Measurements from ENCODE around the gene MIPOL1.
"Not testable (repeated sequence)": the region's sequence is repeated elsewhere in the genome, so short reads cannot be mapped to it uniquely, and the experiment has no call there.

MIPOL1 gene

DNA sequence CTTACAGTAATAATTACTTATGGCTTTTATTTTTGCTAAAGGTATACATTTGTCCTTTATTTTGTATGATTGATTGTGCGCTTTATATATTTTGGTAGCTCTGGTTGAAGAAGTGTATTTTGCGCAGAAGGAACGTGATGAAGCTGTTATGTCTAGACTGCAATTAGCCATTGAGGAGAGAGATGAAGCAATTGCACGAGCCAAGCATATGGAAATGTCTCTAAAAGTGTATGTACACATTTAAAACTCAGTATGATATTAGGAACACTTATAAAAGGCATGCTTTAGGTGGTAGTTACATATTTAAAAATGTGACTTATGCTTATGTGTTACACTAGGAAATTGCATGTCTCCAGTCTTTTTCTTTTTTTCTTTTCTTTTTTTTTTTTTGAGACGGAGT is 87.5 kb downstream of the MIPOL1 start:
- no peak overlapping the region for H3K4me3 ChIP-seq (ENCODE audit: low read depth, low read length)
- CTCF ChIA-PET = interaction anchor here (0.6 kb wide), 1 partner anchor 12 kb away, joined by 3 read pairs; no protein-coding TSS in a partner anchor
- POLR2A ChIA-PET = no interaction called here
- no peak for DNase-seq (ENCODE audit: low read depth, low spot score)
- TF ChIP-seq, protein P1, sequence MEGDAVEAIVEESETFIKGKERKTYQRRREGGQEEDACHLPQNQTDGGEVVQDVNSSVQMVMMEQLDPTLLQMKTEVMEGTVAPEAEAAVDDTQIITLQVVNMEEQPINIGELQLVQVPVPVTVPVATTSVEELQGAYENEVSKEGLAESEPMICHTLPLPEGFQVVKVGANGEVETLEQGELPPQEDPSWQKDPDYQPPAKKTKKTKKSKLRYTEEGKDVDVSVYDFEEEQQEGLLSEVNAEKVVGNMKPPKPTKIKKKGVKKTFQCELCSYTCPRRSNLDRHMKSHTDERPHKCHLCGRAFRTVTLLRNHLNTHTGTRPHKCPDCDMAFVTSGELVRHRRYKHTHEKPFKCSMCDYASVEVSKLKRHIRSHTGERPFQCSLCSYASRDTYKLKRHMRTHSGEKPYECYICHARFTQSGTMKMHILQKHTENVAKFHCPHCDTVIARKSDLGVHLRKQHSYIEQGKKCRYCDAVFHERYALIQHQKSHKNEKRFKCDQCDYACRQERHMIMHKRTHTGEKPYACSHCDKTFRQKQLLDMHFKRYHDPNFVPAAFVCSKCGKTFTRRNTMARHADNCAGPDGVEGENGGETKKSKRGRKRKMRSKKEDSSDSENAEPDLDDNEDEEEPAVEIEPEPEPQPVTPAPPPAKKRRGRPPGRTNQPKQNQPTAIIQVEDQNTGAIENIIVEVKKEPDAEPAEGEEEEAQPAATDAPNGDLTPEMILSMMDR (IDR thresholded peaks at IDR 0.05; ENCODE audit: insufficient read depth, low read length, missing control alignments) = no peak

DNA sequence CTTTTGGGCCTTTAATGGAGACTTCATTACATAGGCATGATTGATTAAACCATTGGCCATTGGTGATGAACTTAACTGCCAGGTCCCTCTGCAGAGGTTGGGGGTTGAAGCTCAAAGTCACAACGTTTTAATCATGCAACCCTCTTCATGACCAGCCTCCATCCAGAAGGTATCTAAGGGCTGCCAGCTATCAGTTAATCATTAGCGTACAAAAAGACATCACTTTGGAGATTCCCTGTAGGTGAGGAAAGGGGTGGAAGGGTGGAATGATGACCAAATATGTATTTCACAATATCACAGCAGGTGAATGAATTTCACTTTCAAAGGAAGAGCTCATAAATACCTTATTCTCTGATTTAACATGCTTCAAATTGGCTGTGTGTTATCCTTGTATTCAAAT is 92.0 kb downstream of the MIPOL1 start:
- ChIA-PET POLR2A (no interaction called here), CTCF (interaction anchor here (0.8 to 1.4 kb wide), 3 partner anchors 10 to 304 kb away, joined by 3 to 4 read pairs (median 3); no protein-coding TSS in a partner anchor)
- DNase-seq (ENCODE audit: low read depth, low spot score) = no peak

DNA sequence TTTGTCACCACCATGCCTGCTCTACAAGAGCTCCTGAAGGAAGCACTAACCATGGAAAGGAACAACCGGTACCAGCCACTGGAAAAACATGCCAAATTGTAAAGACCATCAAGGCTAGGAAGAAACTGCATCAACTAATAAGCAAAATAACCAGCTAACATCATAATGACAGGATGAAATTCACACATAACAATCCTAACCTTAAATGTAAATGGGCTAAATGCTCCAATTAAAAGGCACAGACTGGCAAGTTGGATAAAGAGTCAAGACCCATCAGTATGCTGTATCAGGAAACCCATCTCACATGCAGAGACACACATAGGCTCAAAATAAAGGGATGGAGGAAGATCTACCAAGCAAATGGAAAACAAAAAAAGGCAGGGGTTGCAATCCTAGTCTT is 97.5 kb downstream of the MIPOL1 start:
- POLR2A ChIA-PET; DNase-seq (ENCODE audit: low read depth, low spot score); CTCF ChIA-PET; H3K4me3 ChIP-seq (ENCODE audit: low read depth, low read length): not testable (repeated sequence)

More for the DNA sequence above, 92.0 kb downstream of the MIPOL1 start:
- H3K4me3 ChIP-seq (ENCODE audit: low read depth, low read length) = no peak overlapping the region
- TF ChIP-seq, protein P1 (IDR thresholded peaks at IDR 0.05; ENCODE audit: insufficient read depth, low read length, missing control alignments) = no peak

DNA sequence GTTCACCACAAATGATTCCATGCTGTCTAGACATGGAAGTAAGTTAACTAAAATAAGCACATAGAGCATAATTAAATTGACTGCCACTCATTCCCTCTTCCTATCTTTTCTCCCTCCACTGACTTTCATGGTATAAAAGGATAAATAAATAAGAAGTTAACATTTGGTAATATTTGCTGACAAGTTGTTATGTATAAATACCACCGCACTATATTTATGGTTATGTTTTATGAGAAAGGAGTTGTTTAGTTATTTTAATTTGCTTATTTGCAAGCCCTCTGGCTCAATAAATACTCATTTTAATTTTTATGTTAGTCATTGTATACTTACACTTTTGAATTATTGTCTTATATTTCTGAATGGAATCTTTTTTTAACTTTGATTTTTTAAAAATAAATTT is 113.5 kb downstream of the MIPOL1 start:
- CTCF ChIA-PET = interaction anchor here (0.9 to 2.0 kb wide), 2 partner anchors 65 to 81 kb away, joined by 3 to 6 read pairs; no protein-coding TSS in a partner anchor
- TF ChIP-seq, protein P1 (IDR thresholded peaks at IDR 0.05; ENCODE audit: insufficient read depth, low read length, missing control alignments) = no peak
- no peak for DNase-seq (ENCODE audit: low read depth, low spot score)
- H3K4me3 ChIP-seq (ENCODE audit: low read depth, low read length) = no peak overlapping the region
- POLR2A ChIA-PET = no interaction called here

DNA sequence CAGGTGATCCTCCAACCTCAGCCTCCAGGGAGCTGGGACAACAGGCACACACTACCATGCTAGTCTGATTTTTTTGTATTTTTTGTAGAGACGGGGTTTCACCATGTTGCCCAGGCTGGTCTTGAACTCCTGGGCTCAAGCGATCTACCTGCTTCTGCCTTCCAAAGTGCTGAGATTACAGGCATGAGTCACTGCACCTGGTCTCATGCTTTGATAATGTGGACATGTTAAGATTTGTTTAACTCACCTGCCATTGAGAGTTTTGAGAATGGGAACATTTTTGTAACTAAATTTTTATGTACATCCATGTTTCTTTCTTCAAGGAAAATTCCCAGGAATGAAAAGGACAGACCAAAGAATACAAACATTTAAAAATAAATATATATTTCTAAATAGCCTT is 121.2 kb downstream of the MIPOL1 start:
- TF ChIP-seq, protein P1 (IDR thresholded peaks at IDR 0.05; ENCODE audit: insufficient read depth, low read length, missing control alignments) = no peak
- ChIA-PET POLR2A (no interaction called here), CTCF (no interaction called here)
- no peak for DNase-seq (ENCODE audit: low read depth, low spot score)
- no peak overlapping the region for H3K4me3 ChIP-seq (ENCODE audit: low read depth, low read length)

DNA sequence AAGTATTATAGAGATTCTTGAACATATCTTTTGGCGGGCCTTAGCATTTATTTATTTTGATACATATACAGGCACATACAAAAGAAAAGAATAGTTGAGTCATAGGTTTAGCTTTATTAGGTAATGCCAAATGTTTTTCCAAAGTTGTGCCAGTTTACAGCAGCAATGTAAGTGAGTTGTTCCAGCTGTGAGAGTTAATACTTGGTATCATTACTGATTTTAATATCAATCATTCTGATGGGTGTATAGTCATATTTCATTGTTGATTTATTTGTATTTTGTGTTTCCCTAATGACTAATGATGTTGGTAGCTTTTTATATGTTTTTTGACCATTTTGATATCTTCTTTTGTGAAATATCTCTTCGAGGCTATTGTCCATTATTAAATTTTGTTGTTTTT is 122.4 kb downstream of the MIPOL1 start:
- CTCF ChIA-PET = no interaction called here
- DNase-seq (ENCODE audit: low read depth, low spot score) = no peak
- POLR2A ChIA-PET = no interaction called here
- no peak overlapping the region for H3K4me3 ChIP-seq (ENCODE audit: low read depth, low read length)
- TF ChIP-seq, protein P1 (IDR thresholded peaks at IDR 0.05; ENCODE audit: insufficient read depth, low read length, missing control alignments) = no peak

DNA sequence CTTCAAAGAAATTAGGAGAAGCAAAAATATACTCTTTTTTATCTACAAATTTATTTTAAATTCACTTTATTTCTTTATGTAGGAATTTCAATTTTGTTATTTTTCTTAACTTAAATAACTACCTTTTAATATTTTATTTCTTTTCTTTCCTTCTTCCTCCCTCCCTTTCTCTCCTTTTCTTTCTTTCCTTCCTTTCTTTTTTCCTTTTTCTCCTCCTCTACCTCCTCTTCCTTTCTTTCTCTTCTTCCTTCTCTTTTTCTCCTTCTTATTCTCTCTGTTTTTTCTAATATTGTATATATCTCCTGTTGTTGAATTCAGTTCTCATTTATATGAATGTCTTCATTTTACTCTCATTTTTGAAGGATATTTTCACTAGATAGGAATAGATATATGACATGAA is 127.6 kb downstream of the MIPOL1 start:
- TF ChIP-seq, protein P1 (IDR thresholded peaks at IDR 0.05; ENCODE audit: insufficient read depth, low read length, missing control alignments) = no peak
- ChIA-PET POLR2A (no interaction called here), CTCF (no interaction called here)
- DNase-seq (ENCODE audit: low read depth, low spot score) = no peak
- H3K4me3 ChIP-seq (ENCODE audit: low read depth, low read length) = no peak overlapping the region
